Measurements from ENCODE around the gene MYO1C. TPM values are rescaled to one million over a fixed set of nuclear protein-coding genes. Genes with fewer than 3 reads are reported as not detected.

MYO1C gene
- total RNA-seq, 1 experiment from 2014 or later: 227 TPM

DNA sequence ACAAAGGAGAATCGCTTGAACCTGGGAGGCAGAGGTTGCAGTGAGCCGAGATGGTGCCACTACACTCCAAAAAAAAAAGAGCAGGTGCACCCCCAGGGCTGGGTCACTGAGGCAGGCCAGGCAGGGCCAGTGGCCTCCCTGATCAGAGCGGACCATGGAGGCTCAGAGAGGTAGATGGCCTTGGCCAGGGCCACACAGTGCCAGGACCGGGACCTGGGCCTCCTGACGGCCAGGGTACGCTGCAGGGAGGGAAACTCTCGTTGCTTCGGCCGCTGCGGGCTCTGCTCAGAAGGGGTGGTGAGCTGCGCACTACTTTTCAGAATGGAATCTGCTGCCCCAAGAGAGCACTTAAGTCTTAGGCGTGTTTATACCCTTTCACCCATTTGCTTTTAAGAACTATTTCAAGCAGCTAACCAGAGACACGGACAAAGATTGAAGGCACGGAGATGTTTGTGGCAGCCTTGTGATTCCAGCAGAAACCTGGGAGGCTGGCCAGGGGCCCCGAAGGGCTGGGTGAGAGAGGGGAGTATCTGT is 17.1 kb downstream of the MYO1C start:
- H3K36me3 ChIP-seq (ENCODE audit: control insufficient read depth in 1 of 2, insufficient read depth in 2 of 2, low read length in 2 of 2): peaks cover 26 to 35% of the 10 kb centered on the region in 2 experiments; a peak in 3 of 4 replicates
- H3K4me2 ChIP-seq (ENCODE audit: low read length): no peak overlapping the region
- DNase-seq (ENCODE audit: low read depth, low spot score) (no peak), ATAC-seq (no peak)
- BruUV-seq (replicated peaks): no TSS peak
- ChIA-PET RAD21 (ENCODE audit: low non-redundant PET in 1 of 2, low total read pairs in 2 of 2, uncharacterized antibody in 2 of 2, unreplicated experiment in 2 of 2) (no interaction called here), POLR2A (interaction anchor here (1.9 kb wide), 1 partner anchor 13 kb away, joined by 5 read pairs; no protein-coding TSS in a partner anchor), CTCF (no interaction called here)
- no peaks in the 10 kb centered on the region for H3K4me1 ChIP-seq (ENCODE audit: control insufficient read depth in 1 of 2, insufficient read depth in 2 of 2, low read length in 2 of 2)
- no peak overlapping the region for H2AFZ ChIP-seq (ENCODE audit: low read depth, low read length, poor library complexity, severe bottlenecking)
- no peaks in the 10 kb centered on the region for H4K20me1 ChIP-seq (ENCODE audit: insufficient read depth)
- intact Hi-C loops (cut with micrococcal nuclease): no loop called here
- no peak overlapping the region for H3K27ac ChIP-seq (ENCODE audit: low read depth, low read length)
- no peaks in the 10 kb centered on the region for H3K9me2 ChIP-seq (ENCODE audit: insufficient read depth)
- no peak overlapping the region for H3K9ac ChIP-seq (ENCODE audit: low read length)
- no peaks in the 10 kb centered on the region for H3K27me3 ChIP-seq (ENCODE audit: insufficient read depth, low read length)
- no peaks in the 10 kb centered on the region for H3K9me3 ChIP-seq (ENCODE audit: control insufficient read depth in 1 of 2, insufficient read depth in 1 of 2, low read depth in 1 of 2, low read length in 2 of 2)
- H3K79me2 ChIP-seq (ENCODE audit: insufficient read depth, low read length): no peaks in the 10 kb centered on the region; the same call in 1 of the 2 replicates
- no peak overlapping the region for H3K4me3 ChIP-seq (replicated peaks in 1 of 2; ENCODE audit: low read depth in 1 of 2, low read length in 2 of 2)
- TF ChIP-seq POLR2A (IDR thresholded peaks at IDR 0.05; ENCODE audit: borderline replicate concordance, extremely low read depth, insufficient read depth, insufficient read length) (no peak), EZH2 (IDR thresholded peaks at IDR 0.05) (no peak)
- TF ChIP-seq, protein P1, sequence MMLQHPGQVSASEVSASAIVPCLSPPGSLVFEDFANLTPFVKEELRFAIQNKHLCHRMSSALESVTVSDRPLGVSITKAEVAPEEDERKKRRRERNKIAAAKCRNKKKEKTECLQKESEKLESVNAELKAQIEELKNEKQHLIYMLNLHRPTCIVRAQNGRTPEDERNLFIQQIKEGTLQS (IDR thresholded peaks at IDR 0.05): no peak

DNA sequence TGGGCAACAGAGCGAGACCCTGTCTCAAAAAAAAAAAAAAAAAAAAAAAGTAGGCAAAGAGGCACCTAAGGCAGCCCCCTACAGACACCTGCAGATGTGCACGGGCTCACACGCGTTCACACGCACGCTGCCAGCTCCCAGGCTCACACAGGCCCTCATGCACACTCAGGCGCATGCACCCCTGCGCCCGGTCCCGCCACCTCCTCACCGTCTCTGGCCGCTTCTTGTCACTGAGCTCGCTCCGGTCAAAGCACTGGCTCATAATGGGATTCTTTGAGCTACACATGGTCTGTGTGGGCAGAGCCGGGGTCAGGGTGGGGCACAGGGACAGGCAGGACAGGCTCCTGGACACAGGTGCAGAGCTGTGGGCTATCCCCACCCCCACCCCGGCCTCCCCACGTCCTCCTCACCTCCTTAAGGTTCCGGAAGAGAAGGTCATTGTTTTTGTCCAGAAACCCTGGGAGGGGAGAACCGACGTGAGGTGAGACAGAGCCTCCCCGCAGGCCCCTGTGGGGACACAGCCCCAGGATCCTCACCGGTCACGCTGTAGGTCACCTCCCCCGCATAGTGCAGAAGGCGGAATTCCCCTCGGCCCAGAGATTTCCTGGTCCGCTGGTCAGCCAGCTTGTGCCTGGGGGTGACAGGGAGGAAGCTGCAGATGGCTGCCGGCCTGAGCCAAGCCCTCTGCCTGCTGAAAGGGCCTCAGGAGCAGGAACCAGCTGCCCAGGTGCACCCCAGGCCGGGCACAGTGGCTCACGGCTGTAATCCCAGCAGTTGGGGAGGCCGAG is 17.9 kb downstream of the MYO1C start:
- BruUV-seq (replicated peaks): no TSS peak
- Histone ChIP-seq H3K9me3 (ENCODE audit: control insufficient read depth in 1 of 2, insufficient read depth in 1 of 2, low read depth in 1 of 2, low read length in 2 of 2) (no peaks in the 10 kb centered on the region), H3K4me3 (replicated peaks in 1 of 2; ENCODE audit: low read depth in 1 of 2, low read length in 2 of 2) (no peak overlapping the region), H4K20me1 (ENCODE audit: insufficient read depth) (no peaks in the 10 kb centered on the region), H3K9me2 (ENCODE audit: insufficient read depth) (no peaks in the 10 kb centered on the region), H3K27me3 (ENCODE audit: insufficient read depth, low read length) (no peaks in the 10 kb centered on the region), H3K79me2 (ENCODE audit: insufficient read depth, low read length) (no peaks in the 10 kb centered on the region), H3K27ac (ENCODE audit: low read depth, low read length) (no peak overlapping the region), H3K4me2 (ENCODE audit: low read length) (no peak overlapping the region), H3K9ac (ENCODE audit: low read length) (no peak overlapping the region), H3K4me1 (ENCODE audit: control insufficient read depth in 1 of 2, insufficient read depth in 2 of 2, low read length in 2 of 2) (no peaks in the 10 kb centered on the region), H3K36me3 (ENCODE audit: control insufficient read depth in 1 of 2, insufficient read depth in 2 of 2, low read length in 2 of 2) (peaks cover 26 to 37% of the 10 kb centered on the region in 2 experiments; a peak in 3 of 4 replicates), H2AFZ (ENCODE audit: low read depth, low read length, poor library complexity, severe bottlenecking) (no peak overlapping the region)
- ChIA-PET RAD21 (ENCODE audit: low non-redundant PET in 1 of 2, low total read pairs in 2 of 2, uncharacterized antibody in 2 of 2, unreplicated experiment in 2 of 2) (no interaction called here), POLR2A (interaction anchor here (1.9 kb wide), 1 partner anchor 12 kb away, joined by 5 read pairs; no protein-coding TSS in a partner anchor), CTCF (no interaction called here)
- no peak for DNase-seq (ENCODE audit: low read depth, low spot score)
- no peak for ATAC-seq
- no peak for TF ChIP-seq CBX3 (IDR thresholded peaks at IDR 0.05; ENCODE audit: low read depth)
- intact Hi-C loops (cut with micrococcal nuclease): no loop called here

Measured in HCT116 (cell line).